GM19043 (cell line): ENCODE data around the gene A2ML1.
"Not testable (repeated sequence)": the region's sequence is repeated elsewhere in the genome, so short reads cannot be mapped to it uniquely, and the experiment has no call there.

Experiments
- ATAC-seq: cut with Tn5 transposase; IDR thresholded peaks from one replicate; pipeline ENCODE4 v1.9.1; 2021; ENCODE audit warnings: low read depth; ENCODE audit not compliant: unreplicated experiment

Gene A2ML1

GRCh38 chr12:8816448-8817050, 5.9 kb upstream of the A2ML1 start:
- no peak for ATAC-seq

GRCh38 chr12:8817856-8818255, 4.6 kb upstream of the A2ML1 start:
- ATAC-seq = no peak

GRCh38 chr12:8818526-8818925, 3.9 kb upstream of the A2ML1 start:
- ATAC-seq = no peak

- ATAC-seq = no peak
These were observed 2.8 kb upstream of the A2ML1 start for GRCh38 chr12:8819666-8819980.

- ATAC-seq = not testable (repeated sequence)
These were observed 1.6 kb upstream of the A2ML1 start for GRCh38 chr12:8820676-8821407.

- ATAC-seq = no peak
These were observed 830 bp upstream of the A2ML1 start for GRCh38 chr12:8821591-8821990.

GRCh38 chr12:8823565-8824300, 1.3 kb downstream of the A2ML1 start:
- no peak for ATAC-seq

GRCh38 chr12:8827551-8828256, 5.3 kb downstream of the A2ML1 start:
- ATAC-seq = no peak

GRCh38 chr12:8828257-8829124, 6.1 kb downstream of the A2ML1 start:
- ATAC-seq = no peak

GRCh38 chr12:8829125-8829518, 6.7 kb downstream of the A2ML1 start:
- ATAC-seq = no peak

- no peak for ATAC-seq
These were observed 7.2 kb downstream of the A2ML1 start for GRCh38 chr12:8829621-8830020.

GRCh38 chr12:8831116-8831515, 8.7 kb downstream of the A2ML1 start:
- ATAC-seq = no peak

GRCh38 chr12:8832500-8832899, 10.1 kb downstream of the A2ML1 start:
- no peak for ATAC-seq

- ATAC-seq = no peak
These were observed 11.8 kb downstream of the A2ML1 start for GRCh38 chr12:8834230-8834629.

GRCh38 chr12:8837291-8837690, 14.9 kb downstream of the A2ML1 start:
- no peak for ATAC-seq

GRCh38 chr12:8840321-8840720, 17.9 kb downstream of the A2ML1 start:
- no peak for ATAC-seq

GRCh38 chr12:8840938-8841633, 18.7 kb downstream of the A2ML1 start:
- ATAC-seq = no peak

GRCh38 chr12:8841778-8842177, 19.4 kb downstream of the A2ML1 start:
- no peak for ATAC-seq

GRCh38 chr12:8844665-8845064, 22.2 kb downstream of the A2ML1 start:
- ATAC-seq = no peak

GRCh38 chr12:8846305-8846704, 23.9 kb downstream of the A2ML1 start:
- no peak for ATAC-seq
